Kidney (tissue), 14 donors: ENCODE data around the gene GABPB1. TPM values are rescaled to one million over a fixed set of nuclear protein-coding genes. Genes with fewer than 3 reads are reported as not detected.

Experiments used
- DNase-seq, 5 donors: peaks; one replicate each; pipeline ENCODE4 v3.0.0-alpha.2; 2013 to 2020
- FAIRE-seq: peaks from 2 replicates; lab custom pipeline; 2012; peaks lifted over from hg19 to GRCh38; lab: Jason Lieb, UNC
- H3K27ac ChIP-seq, 2 donors: one replicate each; pipeline ENCODE4 v1.7.0; 2013; ENCODE audit warnings: low read depth in 2 of 2, low read length in 2 of 2, inconsistent platforms in 1 of 2
- H3K27me3 ChIP-seq: one replicate; pipeline ENCODE4 v1.7.1; 2013; ENCODE audit warnings: low read length, inconsistent platforms; ENCODE audit not compliant: control insufficient read depth, insufficient read depth
- H3K36me3 ChIP-seq, 3 donors: one replicate each; pipeline versions ENCODE4 v1.7.0 to v1.7.1; 2013; ENCODE audit warnings: low read length in 3 of 3, control low read depth in 1 of 3, inconsistent platforms in 1 of 3; ENCODE audit not compliant: insufficient read depth in 3 of 3, control insufficient read depth in 2 of 3
- H3K4me1 ChIP-seq, 3 donors: one replicate each; pipeline versions ENCODE4 v1.7.0 to v1.7.1; 2013; ENCODE audit warnings: low read length in 3 of 3, inconsistent platforms in 1 of 3, low read depth in 1 of 3; ENCODE audit not compliant: control insufficient read depth in 2 of 3, insufficient read depth in 2 of 3
- H3K4me3 ChIP-seq, 3 donors: one replicate each; pipeline versions ENCODE4 v1.7.0 to v1.8.1; 2013; ENCODE audit warnings: low read length in 3 of 3, control low read depth in 1 of 3, inconsistent platforms in 1 of 3
- H3K9ac ChIP-seq, 3 donors: one replicate each; pipeline versions ENCODE4 v1.7.0 to v1.7.1; 2013; ENCODE audit warnings: low read length in 3 of 3, control low read depth in 1 of 3, inconsistent platforms in 1 of 3
- H3K9me3 ChIP-seq, 3 donors: one replicate each; pipeline versions ENCODE4 v1.7.0 to v1.7.1; 2013; ENCODE audit warnings: low read length in 3 of 3, control low read depth in 1 of 3, inconsistent platforms in 1 of 3; ENCODE audit not compliant: control insufficient read depth in 2 of 3, insufficient read depth in 1 of 3
- CTCF ChIP-seq: IDR thresholded peaks from 3 replicates; pipeline ENCODE4 v1.5.1; 2012; ENCODE audit warnings: mild to moderate bottlenecking, moderate library complexity, borderline replicate concordance; ENCODE audit not compliant: insufficient read depth; ENCODE audit errors: extremely low read depth
- intact Hi-C: fragments of 100-400 bp; cut with DNase I; formaldehyde crosslinking; loops from one replicate; pipeline ENCODE4 v1.11.1; 2022
- polyA plus RNA-seq: library from polyadenylated mRNA; stranded (reverse); fragments of 350-450 nt; fragmentation: Illumina TruSeq; extraction: RNeasy Lipid Tissue Mini Kit (QIAGEN cat#74804); gene quantifications from one replicate; pipeline ENCODE4 v1.2.3, GENCODE V29; 2014; ENCODE audit warnings: low read depth, low replicate concordance; ENCODE audit not compliant: insufficient read depth
- total RNA-seq: library from RNA; stranded (reverse); fragmentation: NEBNext Ultra II Directional; extraction: Animal tissue kit (Norgen Biotek cat#: 25700); gene quantifications from one replicate; pipeline ENCODE4 v1.2.1, GENCODE V29; 2021
- donor health status: control.
- donor health status: control.
- donor health status: control.
- donor health status: control.
- donor health status: control.
- donor health status: DM: yes; HTN: yes; CAD: no.
- donor health status: Normal renal cell carcinoma (clear cell type).

GABPB1 gene
- total and polyA plus RNA-seq, 2 donors from 2014 or later = 6.2 to 20.6 TPM

GRCh38 chr15:50340416-50340815 is 14.6 kb downstream of the GABPB1 start:
- Histone ChIP-seq H3K9me3 (no peaks in the 10 kb centered on the region), H3K9ac (no peak overlapping the region), H3K27me3 (no peaks in the 10 kb centered on the region), H3K4me3 (no peak overlapping the region), H3K36me3 (no peaks in the 10 kb centered on the region), H3K27ac (no peak overlapping the region), H3K4me1 (no peaks in the 10 kb centered on the region)
- intact Hi-C loops = no loop called here
- no peak for TF ChIP-seq CTCF
- FAIRE-seq = no peak
- DNase-seq = no peak

GRCh38 chr15:50339717-50340116 is 15.3 kb downstream of the GABPB1 start:
- FAIRE-seq = no peak
- H3K27me3 ChIP-seq = no peaks in the 10 kb centered on the region
- no peak overlapping the region for H3K9ac ChIP-seq
- no peaks in the 10 kb centered on the region for H3K36me3 ChIP-seq
- H3K27ac ChIP-seq = no peak overlapping the region
- TF ChIP-seq CTCF = no peak
- H3K9me3 ChIP-seq = no peaks in the 10 kb centered on the region
- no peak overlapping the region for H3K4me3 ChIP-seq
- no peak for DNase-seq
- intact Hi-C loops = no loop called here
- H3K4me1 ChIP-seq = no peaks in the 10 kb centered on the region

GRCh38 chr15:50335251-50335650 is 19.7 kb downstream of the GABPB1 start:
- DNase-seq (no peak), FAIRE-seq (no peak)
- H3K4me1 ChIP-seq = no peaks in the 10 kb centered on the region
- no peak overlapping the region for H3K27ac ChIP-seq
- H3K4me3 ChIP-seq = no peak overlapping the region
- intact Hi-C loops = no loop called here
- no peak overlapping the region for H3K9ac ChIP-seq
- TF ChIP-seq CTCF = no peak
- H3K9me3 ChIP-seq = no peaks in the 10 kb centered on the region
- no peaks in the 10 kb centered on the region for H3K36me3 ChIP-seq
- no peaks in the 10 kb centered on the region for H3K27me3 ChIP-seq

DNA sequence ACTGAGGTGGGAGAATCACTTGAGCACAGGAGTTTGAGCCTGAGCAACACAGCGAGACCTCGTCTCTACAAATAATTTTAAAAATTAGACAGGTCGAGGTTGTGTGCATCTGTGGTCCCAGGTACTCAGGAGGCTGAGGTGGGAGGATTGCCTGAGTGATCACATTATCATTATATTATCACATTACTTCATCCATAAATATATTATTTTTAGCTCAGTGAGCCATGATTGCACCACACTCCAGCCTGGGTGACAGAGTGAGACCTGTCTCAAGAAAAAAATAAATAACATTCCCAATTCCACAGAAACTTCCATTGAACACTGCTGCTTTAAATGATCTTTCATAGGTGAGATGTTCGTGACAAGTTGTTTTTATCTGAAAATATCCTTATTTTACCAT is 21.8 kb downstream of the GABPB1 start:
- no peak for DNase-seq
- Histone ChIP-seq H3K27me3 (no peaks in the 10 kb centered on the region), H3K36me3 (no peaks in the 10 kb centered on the region), H3K9me3 (no peaks in the 10 kb centered on the region), H3K27ac (no peak overlapping the region), H3K9ac (no peak overlapping the region), H3K4me3 (no peak overlapping the region), H3K4me1 (no peaks in the 10 kb centered on the region)
- no peak for FAIRE-seq
- TF ChIP-seq CTCF = no peak
- intact Hi-C loops = no loop called here
